H7 (cell line): ENCODE data around the gene RAB31. TPM values are rescaled to one million over a fixed set of nuclear protein-coding genes. Genes with fewer than 3 reads are reported as not detected.

Source experiments
- DNase-seq: peaks from one replicate; pipeline ENCODE4 v3.0.0; 2012
- H3K27me3 ChIP-seq: 2 replicates; pipeline ENCODE4 v1.6.0; 2011; ENCODE audit warnings: mild to moderate bottlenecking, low read length; ENCODE audit not compliant: control insufficient read depth, insufficient read depth
- H3K36me3 ChIP-seq: replicated peaks from 2 replicates; pipeline ENCODE4 v1.5.1; 2011; ENCODE audit warnings: low read length; ENCODE audit not compliant: control insufficient read depth, insufficient read depth
- H3K4me3 ChIP-seq: 2 replicates; pipeline ENCODE4 v1.5.1; 2011; ENCODE audit warnings: low read depth, mild to moderate bottlenecking, control low read depth, low read length, moderate library complexity; ENCODE audit not compliant: insufficient read depth
- total RNA-seq: library from RNA; depleted of rRNA; stranded (reverse); fragments of >200 nt; shearing (Covaris generic); gene quantifications from 2 replicates; pipeline ENCODE4 v1.2.3, GENCODE V29; 2014

RAB31 gene
- total RNA-seq, 1 experiment from 2014 or later: 29.7 TPM

DNA sequence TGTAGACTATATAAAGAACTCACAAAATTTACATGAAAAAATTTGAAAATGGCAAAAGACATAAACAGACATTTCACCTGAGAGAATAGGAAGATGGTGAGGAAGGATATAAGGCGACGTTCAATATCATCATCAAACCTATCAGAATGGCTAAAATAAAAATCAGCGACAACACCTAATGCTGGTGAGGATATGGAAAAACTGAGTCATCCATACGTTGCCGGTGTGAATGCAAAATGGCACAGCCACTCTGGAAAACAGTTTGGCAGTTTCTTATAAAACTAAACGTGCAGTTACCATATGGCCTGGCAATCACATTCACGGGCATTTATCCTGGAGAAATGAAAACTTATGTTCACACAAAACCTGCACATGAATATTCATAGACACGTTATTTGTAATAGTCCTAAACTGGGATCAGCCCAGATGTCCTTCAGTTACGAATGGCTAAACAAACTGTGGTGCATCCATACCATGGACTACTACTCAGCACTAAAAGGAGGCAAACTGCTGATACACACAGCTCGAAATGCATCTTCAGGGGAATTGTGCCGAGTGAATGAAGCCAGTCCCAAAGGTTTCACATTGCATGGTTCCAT, 114.6 kb downstream of the RAB31 start:
- DNase-seq: no peak
- H3K4me3 ChIP-seq: no peak overlapping the region
- H3K27me3 ChIP-seq: no peaks in the 10 kb centered on the region
- H3K36me3 ChIP-seq: no peaks in the 10 kb centered on the region; the same call in 1 of the 2 replicates

DNA sequence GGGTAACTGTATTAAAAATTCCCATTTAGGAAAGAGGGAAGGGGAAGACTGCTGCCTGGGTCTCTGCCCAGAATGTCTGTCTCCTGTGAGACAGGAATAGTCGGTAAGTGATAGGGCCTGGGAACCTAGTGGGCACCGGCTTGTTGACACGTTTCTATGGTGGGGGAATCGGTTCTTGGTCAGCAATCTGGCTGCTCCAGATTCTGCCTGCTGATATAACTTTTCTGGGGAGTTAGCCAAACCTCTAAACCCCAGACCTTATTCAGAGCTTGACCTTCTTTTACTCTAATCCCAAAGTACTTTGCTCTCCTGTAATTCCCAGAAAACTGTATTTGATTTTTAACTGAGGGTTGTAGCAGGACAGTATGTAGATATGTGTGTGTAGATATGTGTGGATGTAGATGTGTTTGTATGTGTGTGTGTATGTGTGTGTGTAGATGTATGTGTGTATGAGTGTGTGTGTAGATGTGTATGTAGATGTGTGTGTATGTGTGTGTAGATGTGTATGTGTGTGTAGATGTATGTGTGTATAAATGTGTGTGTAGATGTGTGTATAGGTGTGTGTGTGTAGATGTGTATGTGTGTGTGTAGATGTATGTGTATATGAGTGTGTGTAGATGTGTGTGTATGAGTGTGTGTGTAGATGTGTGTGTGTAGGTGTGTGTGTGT, 115.8 kb downstream of the RAB31 start:
- no peak overlapping the region for H3K4me3 ChIP-seq
- no peaks in the 10 kb centered on the region; the same call in 1 of the 2 replicates for H3K36me3 ChIP-seq
- DNase-seq: no peak
- no peaks in the 10 kb centered on the region for H3K27me3 ChIP-seq

DNA sequence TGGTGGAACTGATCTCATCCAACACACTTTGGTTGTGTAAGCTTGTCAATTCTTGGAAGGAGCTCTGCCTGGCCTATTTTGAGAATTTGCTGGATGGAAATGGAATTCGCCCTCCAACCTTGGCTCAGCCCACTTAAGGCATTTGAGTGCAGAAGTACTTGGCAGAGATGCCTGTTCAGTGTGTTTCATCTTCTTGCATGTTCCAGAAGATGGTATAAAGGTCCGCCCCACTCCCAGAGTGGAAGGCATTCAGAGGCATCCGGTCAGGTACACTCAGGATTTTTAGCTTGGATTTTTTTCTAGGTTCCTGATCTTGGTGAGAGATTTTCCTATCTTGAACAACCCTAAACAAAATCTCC, 116.4 kb downstream of the RAB31 start:
- no peaks in the 10 kb centered on the region for H3K27me3 ChIP-seq
- no peak overlapping the region for H3K4me3 ChIP-seq
- DNase-seq: no peak
- no peaks in the 10 kb centered on the region; the same call in 1 of the 2 replicates for H3K36me3 ChIP-seq

DNA sequence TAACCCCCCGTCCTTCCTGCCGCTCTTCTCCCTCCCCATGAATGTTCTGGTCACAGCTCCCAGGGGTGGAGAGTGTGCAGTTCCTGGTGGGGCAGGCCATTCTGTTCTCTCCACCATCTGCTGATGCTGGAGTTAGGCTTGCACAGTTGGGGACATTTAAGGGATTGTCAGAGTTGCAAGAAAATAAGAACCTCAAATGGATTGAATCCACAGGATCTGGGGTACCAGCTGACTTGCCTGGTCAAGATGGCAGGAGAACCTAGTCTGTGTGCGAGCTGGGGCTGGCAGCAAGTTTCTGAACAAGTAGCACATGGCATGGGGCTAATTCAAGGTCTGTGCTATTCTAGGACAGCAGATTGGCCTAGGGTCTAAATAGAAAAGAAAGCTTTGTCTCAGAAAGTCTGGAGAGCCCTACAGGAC, 116.9 kb downstream of the RAB31 start:
- no peaks in the 10 kb centered on the region for H3K27me3 ChIP-seq
- H3K36me3 ChIP-seq: no peaks in the 10 kb centered on the region; the same call in 1 of the 2 replicates
- DNase-seq: no peak
- no peak overlapping the region for H3K4me3 ChIP-seq

DNA sequence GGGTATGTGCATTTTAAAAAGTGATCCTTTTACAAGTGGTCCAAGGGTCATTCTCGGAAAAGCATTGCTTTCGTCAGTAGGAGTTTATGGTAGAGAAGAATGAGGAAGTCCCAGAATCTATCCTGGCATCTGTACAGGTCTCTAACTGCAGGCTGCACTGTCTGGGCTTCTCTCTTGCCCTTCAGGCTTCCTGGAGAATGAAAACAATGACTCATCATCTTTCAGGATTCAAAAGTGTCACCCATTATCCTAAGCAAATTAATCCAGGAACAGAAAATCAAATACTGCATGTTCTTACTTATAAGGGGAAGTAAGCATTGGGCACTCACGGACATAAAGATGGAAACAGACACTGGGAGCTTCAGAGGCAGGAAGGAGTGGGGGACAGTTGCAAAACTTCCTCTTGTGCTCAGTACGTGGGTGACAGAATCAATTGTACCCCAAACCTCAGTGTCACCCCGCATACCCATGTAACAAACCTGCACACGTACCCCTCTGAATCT, 117.5 kb downstream of the RAB31 start:
- Histone ChIP-seq H3K4me3 (no peak overlapping the region), H3K27me3 (no peaks in the 10 kb centered on the region), H3K36me3 (no peaks in the 10 kb centered on the region; the same call in 1 of the 2 replicates)
- no peak for DNase-seq

DNA sequence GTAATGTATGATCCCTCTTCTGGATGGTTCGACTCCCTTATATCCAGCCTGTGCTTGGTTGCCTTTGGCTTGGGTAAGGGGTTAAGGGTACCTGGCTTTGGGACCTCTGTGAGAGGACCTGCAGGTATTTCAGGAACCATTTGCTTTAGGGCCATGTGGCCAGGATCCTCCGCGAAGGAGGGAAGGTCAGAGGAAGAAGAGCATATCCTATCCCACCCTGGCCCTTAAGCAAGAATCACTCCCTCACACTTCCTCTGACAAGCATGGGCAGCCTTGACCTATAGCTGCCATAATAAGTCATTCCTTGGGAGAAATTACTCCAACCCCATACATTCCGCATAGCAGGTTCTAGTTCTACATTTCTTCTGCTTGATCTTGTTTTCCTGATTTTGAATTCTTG, 118.6 kb downstream of the RAB31 start:
- H3K4me3 ChIP-seq: no peak overlapping the region

DNA sequence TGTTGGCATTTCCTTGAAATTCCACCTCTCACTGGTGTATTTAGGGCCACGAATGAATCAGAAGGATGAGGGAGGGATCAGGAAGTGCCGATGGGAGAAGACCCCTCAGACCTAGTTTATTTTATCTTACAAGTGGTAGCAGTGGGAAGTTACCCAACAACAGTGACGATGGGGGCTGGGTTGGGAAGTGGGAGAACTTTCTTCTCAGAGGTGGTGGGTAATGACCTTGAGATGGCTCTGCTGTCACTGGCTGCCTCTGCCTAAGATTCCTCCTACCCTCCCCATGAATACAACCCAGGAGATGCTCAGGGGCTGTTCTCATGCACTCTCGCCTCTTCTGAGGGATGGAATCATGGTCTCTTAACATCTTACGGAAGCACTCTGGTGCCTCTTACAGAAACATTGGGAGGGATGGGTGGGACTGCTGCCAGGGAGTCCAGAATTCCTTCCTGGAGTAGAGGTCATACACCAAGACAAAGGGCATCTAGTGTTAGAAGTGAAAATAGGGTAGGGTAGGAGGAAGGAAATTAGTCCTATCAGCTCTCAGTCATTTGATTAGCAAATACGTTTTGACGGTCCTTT, 119.2 kb downstream of the RAB31 start:
- no peak overlapping the region for H3K4me3 ChIP-seq
- DNase-seq: no peak
- H3K27me3 ChIP-seq: no peaks in the 10 kb centered on the region
- no peaks in the 10 kb centered on the region for H3K36me3 ChIP-seq

More for the DNA sequence above, 118.6 kb downstream of the RAB31 start:
- no peaks in the 10 kb centered on the region for H3K27me3 ChIP-seq
- no peaks in the 10 kb centered on the region; the same call in 1 of the 2 replicates for H3K36me3 ChIP-seq
- no peak for DNase-seq

DNA sequence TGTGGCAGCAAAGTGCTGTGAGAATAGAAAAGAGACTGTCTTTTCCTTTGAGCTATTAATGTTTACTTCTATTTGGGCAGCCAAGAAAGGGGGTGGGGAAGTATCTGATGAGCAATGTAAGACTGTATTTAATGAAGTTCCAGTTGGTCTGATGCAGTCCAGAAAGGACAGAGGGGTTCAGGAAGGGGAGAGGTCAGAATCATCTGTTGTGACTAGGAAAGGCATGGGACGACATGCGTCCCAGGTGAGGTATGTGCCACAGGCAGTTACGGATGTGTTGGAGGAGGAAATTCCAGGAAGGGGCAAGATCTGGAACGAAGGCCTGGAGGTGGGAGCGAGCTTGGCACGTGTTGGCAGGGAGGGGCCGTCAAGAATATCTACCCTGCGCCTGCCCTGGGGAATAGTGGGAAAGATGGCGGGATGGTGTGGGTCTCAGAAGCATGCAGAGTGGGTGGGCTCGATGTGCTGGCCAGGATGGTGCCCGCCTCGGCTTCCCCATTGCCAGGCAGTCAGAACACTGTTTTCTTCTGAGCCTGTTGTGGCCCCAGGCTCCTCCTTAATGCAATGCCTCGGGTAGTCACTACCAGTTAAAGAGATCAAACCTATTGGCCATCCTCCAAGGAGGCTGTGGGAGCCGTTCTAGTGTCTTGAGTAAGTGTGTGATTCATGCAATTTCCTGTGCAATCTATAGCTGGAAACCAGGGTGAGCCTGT, 119.8 kb downstream of the RAB31 start:
- DNase-seq: no peak
- H3K36me3 ChIP-seq: no peaks in the 10 kb centered on the region
- H3K4me3 ChIP-seq: no peak overlapping the region
- no peaks in the 10 kb centered on the region for H3K27me3 ChIP-seq

DNA sequence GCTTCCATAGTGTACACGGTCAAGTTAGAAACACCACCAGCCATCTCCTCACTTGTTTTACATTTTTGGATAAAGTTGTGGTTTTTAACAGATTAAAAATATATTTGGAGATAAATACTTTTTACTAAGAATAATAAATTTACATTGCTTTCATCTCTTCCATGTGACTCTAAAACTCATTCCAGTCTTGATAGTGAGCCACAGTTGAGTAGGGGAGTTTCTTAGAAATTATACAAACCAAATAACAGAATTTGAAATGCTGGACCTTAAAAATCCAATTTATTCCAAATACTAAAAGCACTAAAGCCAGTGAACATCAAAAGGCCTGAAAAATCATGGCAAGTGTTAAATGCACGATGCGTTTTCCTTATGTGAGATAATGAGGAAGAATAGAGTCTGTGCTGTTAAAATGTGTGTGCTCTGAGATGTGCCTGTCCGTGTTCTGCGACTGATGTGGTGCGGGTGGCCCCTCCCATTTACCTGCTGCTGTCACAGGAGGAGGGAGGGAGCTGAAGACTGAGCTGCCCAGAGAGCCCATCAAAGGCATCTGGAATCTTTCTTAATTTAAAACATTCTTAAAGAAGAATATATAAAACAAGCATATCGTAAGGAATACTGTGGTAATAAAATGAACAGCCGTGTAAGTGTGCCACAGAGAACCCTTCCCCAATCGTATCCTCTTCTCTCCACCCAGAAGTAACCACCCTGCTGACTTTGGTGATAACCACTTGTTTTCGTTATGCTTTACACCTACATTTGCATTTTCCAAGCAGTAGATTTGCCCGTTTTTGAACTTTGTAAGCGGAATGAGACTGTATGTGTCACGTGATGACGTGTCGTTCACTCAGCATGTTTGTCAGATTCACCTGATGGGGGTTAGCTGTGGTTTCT, 120.7 kb downstream of the RAB31 start:
- no peaks in the 10 kb centered on the region for H3K36me3 ChIP-seq
- no peaks in the 10 kb centered on the region for H3K27me3 ChIP-seq
- no peak for DNase-seq
- no peak overlapping the region for H3K4me3 ChIP-seq

DNA sequence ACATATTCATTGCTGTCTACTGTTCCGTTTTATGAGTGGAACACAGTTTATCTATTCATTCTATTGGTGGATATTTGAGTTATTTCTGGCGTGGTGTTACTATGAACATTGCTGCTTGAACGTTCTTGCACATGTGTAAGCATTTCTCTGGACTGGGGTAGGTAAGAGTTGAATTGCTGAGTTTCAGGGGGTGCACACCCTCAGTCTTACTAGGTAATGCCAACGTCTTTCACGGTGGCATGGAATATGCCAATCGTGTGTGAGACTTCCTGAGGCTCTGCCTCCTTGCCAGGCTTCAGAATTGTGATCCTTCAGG, 121.3 kb downstream of the RAB31 start:
- Histone ChIP-seq H3K27me3 (no peaks in the 10 kb centered on the region), H3K36me3 (no peaks in the 10 kb centered on the region), H3K4me3 (no peak overlapping the region)
- no peak for DNase-seq

DNA sequence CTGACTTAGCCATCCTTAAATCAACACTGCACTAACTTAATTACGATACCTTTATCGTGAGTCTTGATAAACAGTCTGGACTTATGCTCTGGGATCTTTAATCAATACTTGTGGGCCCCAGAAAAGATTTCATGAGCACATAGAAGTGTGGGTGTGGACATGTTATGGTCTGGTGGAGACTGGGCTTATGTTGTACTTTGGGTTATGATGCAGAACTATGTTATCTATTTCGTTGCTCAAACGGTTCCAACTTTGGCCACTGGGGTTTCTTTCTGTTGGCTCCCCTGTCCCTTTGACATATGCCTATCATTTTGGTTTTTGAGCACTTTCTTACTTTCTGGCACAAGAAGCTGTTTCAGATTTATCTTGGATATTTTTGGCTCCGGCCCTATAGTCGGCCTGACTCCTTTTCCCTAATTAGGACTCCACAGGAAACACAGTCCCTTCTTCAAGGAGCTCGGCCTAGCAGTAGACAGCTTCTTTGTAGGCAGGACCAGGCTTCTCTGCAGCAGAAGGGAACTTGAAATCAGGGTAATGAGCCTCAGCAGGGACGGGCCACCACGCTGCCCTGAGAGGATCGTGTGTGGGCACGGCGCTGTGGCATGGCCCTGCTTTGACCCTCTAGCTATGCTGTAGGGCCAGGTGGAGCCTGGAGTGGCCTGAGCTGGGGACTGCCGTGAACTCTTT, 123.1 kb downstream of the RAB31 start:
- Histone ChIP-seq H3K27me3 (no peaks in the 10 kb centered on the region), H3K36me3 (no peaks in the 10 kb centered on the region), H3K4me3 (no peak overlapping the region)
- DNase-seq: no peak

DNA sequence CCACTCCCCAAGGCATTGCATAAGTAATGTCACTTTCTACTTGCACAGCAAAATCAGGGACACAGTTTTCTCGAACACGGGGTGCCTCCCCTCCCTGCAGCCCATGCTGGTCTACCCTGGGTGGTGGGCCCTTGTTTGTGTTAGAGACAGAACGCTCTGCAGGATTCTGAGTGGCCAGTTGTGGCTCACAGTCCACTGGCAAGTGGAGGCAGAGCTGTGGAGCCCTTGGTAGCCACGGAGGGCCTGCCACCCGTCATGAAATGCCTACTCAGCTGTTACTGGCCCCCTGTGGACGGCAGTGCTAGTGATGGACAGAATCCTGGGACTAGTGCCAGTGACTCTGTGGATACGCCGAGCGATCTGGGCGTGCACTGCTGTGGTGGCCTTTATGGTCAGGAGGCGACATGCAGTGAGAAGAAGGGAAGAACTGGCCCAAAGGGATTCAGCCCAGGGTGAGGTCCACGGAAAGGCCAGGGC, 123.7 kb downstream of the RAB31 start:
- H3K36me3 ChIP-seq: no peaks in the 10 kb centered on the region
- no peaks in the 10 kb centered on the region for H3K27me3 ChIP-seq
- DNase-seq: no peak
- no peak overlapping the region for H3K4me3 ChIP-seq

DNA sequence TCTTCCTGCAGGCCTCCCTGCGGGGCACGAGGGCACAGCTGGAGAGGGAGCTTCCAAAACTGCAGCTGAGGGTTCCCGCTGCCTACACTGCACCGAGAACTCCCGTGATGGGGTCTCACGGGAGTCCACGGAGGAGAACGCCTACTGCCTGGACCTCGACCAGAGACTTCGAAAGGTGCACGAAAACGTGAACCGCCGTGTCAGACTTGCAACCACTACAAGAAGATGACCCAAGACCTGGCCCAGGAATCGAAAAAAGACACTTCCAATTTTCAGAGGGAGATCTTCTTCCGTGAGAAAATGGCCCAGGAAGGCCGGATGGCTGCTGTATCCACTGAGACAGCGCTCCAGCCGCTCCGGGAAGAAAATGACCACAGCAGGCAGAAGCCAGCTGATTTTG, 124.8 kb downstream of the RAB31 start:
- Histone ChIP-seq H3K27me3 (no peaks in the 10 kb centered on the region), H3K36me3 (no peaks in the 10 kb centered on the region), H3K4me3 (no peak overlapping the region)
- DNase-seq: no peak
